ENCODE measurements around the gene LITAF.

The LITAF gene

DNA sequence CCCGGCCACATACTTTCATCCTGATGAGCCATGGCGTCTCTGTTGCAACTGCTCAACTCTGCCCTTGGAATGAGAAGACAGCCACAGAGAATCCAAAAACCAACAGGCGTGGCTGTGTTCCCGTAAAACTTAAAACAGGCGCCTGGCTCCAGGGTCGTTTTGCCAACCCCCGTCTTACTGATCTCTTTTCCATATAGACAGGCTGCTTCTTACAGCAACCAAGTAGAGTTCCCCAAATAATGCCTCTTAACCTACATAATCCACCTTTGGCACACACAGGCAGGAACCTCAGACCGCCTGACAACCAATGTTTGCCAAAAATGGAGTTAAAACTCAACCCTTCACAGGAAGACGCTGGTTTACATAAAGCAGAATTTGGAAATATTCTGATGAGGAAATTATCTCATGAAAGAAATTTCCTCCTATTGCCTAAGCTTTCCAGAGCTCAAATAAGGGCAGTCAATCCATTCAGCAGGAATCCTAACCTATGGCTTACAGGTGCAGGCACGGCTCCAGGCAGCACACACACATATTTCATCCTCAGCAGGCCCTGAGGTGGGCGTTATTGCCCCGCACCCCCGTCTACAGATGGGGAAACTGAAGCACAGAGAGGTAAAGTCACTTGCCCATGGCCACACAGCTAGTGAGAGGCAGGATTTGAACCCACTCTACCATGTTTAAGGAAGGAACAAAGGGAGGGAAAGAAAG is 35.8 kb downstream of the LITAF start:
- DNase-seq (ENCODE audit: low spot score): no peak

DNA sequence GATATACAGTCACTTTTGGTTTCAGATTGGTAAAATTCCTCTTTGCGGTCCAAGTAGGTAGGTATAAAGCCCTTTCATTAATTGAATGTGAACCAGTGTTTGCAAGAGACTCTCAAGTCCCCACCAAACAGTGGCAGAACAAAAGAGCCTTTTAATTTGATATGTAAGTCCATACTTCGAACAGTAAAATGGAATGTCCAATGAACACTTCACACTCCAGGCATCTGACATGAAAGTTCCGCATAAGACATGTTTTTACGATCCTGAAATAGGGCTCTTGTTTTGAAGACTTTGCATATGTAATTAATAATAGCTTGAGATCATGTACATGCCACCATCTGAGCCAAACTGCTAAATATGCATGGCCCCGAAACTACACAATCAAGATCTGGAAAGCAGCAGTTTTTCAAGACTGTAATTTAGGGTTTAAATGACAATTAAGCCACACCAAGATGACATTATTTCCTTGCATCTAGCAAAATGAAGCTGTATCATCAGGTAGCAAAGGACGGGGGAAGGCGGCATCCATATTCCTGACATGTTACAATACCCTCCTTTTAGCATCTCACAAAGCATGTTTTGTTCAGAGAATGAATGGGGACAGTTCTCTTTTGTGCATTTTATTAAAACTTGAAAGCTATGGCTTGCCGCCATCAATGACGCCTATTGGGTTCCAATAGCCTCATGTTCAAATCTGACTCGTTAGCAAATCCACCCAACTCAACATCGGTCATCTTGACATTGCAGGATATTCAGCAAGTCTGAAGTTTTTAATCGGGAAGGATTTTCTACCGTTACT is 39.4 kb downstream of the LITAF start:
- no peak for DNase-seq (ENCODE audit: low spot score)

DNA sequence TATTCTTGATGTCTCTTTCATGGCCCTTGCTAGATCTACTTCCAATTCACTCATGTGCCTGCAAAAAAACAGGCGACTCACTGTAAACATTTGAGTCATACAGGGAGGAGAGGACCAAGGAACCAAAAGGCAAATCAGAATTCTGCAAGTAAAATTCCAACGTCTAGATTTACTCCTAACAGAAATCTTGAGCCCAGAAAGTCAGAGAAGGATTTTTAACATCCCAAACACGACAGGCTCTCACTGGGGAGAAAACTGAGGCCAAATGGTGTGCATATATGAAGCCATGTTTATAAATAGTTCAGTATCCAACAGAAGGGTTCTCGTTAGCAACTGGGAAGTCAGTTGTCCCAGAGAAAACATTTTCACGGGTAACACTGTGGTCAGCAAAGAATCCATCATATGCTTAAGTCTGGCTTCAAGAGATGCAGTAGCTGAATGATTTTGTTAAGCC is 40.1 kb downstream of the LITAF start:
- peak; percentile 44 for DNase-seq (ENCODE audit: low spot score)

DNA sequence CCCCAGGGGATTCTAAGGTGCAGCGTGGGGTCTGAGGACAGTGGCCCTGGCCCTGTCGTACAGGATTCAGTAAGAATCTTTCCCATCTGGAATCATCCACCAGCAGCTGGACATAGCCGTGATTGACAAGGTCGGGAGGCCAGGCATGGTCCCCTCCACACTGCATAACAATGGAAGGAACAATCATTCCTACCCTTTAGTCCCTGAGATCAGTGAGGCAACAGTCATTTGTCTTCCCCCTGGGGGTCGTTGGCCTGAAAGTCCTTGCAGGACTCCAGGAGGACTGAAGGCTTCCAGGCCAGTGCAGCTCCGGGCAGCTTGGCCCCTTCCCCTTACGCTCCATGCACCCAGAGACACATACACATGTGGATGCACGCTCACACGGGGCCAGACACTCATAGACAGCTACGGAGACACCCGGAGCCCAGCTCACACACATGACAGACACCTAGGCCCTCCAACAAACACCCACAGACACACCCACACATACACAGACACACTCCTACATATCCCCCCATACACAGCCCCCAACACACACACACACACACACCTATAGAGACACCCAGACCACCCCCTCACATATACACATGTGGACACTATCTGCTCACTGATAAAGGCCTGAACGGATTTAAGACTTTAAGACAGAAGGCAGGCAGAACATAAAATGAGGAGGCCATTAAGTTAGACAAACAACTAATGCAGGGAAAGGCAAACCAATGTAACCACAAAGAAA is 42.9 kb downstream of the LITAF start:
- DNase-seq (ENCODE audit: low spot score): no peak

DNA sequence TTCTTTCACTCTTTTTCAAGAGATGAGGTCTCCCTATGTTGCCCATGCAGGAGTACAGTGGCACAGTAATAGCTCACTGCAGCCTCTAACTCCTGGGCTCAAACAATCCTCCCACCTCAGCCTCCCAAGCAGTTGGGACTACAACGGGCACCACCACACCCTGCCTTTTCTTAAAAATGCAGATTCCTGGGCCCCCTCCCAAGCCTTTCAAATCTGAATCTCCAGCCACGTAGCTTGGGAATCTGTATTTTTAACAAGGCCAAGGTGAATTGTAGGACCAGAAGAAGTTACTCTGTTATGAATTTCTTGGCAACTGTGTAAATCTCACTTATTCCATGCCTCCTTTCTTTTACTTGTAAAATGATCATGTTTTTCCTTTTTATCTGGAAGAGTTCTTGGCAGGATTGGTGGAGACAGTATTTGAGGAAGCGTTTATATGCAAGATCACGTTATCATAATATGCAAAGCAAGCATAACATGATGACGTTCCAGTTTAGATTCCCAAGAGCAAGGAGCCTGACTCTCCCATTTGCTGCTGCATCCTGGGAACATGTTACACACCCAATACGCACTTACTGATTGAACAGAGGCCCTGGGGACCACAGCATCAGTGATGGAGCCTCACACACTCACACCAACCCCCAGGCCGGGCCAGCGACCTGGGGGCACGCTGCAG is 44.5 kb downstream of the LITAF start:
- no peak for DNase-seq (ENCODE audit: low spot score)

DNA sequence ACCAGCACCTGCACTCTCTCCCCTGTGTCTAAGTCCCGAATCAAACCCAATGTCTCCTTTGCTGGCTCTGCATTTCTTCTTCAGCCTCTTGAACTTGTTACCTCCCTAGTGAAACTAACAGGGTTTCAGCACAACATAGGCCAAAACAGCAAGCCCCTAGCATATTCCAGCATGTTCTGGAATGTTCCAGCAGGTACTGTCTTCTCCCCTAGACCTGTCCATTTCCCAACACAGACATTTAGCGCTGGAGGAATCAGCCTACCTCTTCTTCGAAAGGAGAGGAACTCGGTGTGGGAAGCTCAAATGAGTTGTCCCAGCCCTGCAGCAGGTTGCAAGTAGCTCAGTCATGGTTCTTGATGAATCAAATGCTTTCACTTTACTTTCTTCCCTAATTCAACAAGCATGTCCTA is 47.1 kb downstream of the LITAF start:
- DNase-seq (ENCODE audit: low spot score): no peak

DNA sequence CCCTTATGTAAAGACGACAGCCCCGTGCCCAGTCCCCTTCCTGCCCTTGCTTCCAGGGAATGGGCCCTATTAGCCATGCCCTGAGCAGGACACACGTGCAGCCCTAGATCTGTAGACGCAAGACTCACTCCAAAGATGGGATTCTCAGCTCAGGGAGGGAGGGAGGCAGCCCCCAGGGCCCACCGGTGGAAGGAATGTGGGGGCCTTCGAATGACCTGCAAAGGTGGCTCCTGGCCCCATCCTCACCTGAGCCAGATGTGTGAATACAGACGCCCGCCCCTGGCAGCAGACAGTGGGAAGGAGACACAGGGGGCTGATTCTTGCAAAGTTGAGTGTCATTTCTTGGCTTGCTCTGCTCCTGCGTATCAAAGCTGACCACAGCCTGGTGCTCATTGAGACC is 47.8 kb downstream of the LITAF start:
- DNase-seq (ENCODE audit: low spot score): no peak

DNA sequence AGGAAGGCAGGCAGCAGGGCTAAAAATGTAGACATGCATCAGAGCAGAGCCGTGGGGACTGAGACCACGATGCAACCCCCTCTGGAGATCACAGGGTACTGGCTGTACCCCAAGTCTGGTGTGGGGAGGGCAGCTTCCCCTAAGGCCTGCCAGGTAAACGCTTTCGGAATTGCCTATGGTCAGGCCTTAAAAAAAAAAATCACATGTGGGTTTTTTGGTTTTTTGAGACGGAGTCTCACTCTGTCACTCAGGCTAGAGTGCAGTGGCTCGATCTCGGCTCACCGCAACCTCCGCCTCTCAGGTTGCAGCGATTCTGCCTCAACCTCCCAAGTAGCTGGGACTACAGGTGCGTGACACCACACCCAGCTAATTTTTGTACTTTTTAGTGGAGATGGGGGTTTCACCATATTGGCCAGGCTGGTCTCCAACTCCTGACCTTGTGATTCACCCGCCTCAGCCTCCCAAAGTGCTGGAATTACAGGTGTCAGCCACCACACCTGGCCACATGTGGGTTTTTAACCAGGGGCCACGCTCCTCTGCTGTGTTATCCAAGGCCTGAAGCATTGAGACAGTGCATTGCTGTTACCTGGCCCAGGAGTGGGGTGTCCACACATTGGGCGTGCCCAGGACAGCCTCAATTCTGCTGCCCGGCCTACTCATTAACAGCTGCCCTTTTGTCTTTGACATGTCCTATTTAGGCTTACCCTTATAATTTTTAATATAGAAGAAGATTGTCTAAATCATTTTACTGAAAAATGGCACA is 50.4 kb downstream of the LITAF start:
- no peak for DNase-seq (ENCODE audit: low spot score)

DNA sequence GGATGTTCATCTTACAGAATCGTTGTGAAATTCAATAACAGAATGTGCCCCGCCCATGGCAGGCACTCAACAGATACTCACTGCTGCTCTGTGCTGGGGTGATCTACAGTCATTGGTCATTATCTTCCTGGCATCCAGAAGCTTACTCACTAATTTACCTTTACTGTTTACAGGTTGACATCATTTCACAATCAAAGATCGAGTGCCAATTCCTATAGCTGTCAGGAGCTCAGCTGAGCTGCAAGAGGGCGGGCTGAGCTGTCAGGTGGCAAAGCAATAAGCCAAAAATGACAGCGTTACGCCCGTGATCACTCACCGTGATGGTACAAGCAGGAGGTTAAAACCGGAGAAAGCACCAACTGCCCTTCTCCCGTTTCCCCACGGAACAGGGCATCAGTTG is 51.2 kb downstream of the LITAF start:
- DNase-seq (ENCODE audit: low spot score): no peak

DNA sequence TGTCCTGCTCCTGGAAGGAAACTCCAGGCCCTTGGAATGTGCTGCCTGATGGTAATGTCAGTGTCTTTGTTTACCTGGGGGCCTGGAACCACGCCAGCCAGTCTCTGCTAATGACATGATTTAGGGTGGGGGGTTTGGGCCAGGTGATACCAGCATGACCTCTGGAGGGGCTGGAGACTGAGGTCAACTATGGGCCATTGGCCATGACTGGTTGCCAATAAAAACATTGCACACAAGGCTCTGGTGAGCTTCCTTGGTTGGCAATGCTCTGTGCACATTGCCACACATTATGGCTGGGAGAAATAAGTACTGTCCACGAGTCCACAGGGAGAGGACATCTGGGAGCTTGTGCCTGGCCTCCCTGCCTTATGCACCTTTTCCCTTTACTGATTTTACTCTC is 52.5 kb downstream of the LITAF start:
- no peak for DNase-seq (ENCODE audit: low spot score)

DNA sequence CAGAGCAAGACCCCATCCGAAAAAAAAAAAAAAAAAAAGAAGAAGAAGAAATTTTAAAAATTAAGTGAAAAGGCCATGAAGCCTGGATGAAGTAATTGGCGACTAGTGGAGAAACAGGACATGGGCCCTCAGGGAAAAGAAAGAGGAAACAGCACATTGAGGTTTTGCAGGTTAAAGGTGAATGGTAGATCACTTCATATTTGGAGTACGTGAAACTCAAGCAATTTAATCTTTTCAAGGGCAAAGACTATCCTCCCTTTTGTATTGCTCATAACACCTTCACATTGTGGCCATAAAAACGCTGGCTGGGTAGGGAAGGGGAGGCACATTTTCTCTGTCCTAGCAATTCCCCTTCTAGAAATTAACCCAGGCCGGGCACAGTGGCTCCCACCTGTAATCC is 53.1 kb downstream of the LITAF start:
- no peak for DNase-seq (ENCODE audit: low spot score)

DNA sequence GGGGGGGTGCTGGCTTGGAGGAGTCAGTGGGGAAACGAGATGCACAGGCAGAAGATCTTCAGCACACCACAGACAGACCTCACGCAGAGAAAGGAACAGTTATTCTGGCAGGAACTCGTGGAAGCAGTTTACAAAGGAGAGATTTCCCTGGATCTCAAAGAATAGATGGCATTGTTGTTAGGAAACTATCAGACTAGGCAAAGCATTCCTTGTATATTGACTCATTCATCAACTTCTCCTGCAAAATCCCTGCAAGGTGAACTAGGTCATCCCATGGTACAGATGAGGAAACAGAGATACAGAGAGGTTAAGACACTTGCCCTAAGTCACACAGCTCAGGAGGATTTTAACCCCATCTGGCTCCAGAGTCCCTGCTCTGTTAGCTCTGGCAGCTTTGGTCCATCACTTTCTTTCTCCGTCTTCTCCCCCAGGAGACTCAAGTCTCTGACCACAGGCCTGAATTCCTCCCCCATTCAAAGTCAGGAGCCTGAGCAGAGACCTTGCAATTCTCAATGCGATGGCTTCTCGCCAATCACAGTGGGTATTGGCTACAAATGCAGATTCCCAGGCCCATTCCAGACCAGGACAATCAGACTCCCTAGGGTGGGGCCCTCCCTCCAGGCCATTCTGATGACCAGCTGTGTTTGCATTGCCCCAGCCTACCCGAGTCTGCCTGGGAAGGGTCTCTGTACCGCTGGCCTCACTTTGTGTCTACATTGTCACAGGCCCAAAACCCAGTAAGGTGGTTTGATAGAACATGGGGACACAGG is 56.4 kb downstream of the LITAF start:
- no peak for DNase-seq (ENCODE audit: low spot score)

DNA sequence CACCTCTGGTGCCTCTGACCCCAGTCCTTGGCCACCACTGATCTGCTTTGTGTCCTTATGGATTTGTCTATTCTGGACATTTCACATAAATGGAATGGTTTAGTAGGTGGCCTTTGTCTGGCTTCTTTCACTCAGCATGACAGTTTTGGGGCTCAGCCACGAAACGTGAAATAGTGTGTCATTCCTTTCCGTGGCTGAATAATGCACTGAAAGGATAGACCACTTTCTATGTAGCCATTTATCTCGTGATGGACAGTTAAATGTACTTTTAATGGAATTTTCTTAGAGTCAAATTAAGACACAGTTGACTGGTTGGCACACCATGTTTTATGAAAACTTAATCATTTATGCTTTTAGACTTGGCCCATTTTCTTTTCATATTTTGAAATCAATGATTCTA is 57.4 kb downstream of the LITAF start:
- no peak for DNase-seq (ENCODE audit: low spot score)

DNA sequence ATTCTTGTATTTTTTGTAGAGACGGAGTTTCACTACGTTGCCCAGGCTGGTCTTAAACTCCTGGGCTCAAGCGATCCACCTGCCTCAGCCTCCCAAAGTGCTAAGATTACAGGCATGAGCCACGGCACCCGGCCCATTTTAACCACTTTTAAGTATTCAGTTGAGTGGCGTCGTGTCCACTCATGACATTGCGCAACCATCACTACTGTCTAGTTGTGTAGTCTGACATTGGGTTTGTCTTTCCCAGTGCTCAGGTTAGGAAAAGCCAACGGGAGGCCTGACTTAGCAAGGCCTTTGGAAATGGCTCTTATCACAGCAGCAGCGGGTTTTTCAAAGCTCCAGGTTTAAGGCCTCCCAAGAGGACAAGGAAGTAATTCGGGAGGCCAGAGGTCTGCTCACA is 58.7 kb downstream of the LITAF start:
- no peak for DNase-seq (ENCODE audit: low spot score)

DNA sequence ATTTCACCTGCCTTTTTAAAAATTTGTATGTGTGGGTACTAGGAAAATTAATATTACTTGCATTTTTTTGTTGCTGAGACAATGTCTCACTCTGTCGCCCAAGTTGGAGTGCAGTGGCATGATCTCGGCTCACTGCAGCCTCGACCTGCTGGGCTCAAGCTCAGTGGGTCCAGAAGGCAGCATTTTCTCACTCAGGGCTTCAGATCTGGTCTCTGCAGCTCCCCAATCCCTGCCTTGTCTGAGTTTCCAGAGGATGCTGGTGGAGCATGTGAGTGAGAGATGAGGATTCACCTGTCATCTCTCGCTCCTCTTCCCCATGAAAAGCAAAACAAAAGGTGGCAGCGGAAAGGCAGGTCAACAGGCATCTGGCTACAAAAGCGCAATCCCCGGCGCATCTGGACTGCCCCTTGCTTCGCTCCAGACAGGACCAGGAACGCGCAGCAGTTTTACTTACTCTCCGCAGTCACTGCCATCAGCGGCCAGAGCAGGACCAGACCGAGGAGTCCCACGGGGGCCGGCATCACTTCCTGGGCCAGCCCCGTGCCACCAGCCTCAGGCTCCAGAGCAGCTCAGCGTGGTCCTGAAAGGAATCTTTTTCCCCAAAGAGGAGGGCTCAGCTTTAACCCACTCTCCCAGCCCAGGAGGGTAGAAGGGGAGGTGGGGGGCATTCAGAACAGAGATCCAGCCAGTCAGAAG is 59.9 kb downstream of the LITAF start:
- peak; percentile 38 for DNase-seq (ENCODE audit: low spot score)

DNA sequence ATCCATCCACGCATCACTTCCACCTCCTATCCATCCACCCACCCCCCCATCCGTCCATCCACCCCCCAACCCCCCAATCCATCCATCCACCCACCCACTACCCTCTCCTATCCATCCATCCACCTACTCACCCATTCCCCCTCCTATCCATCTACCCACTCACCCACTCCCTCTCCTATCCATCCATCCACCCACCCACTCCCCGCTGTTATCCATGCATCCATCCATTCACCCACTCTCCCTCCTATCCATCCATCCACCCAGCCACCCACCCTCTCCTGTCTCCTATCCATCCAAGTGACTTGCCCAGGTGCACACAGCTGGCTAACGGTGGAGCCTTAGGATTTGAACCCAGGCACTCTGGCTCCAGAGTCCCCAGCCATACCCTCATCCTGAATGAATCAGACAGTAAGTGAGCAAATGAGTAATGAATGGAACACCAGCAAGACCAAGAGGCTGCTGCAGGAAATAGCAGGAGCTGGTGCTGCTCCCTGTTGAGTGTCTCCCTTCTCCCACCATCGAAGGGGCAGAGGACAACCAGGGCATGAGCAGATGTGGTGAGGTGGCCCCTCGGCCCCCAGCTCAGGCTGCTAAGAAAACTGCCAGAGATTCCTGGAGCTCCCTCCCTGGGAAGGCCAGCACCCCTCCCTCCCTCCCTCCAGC is 62.5 kb downstream of the LITAF start:
- DNase-seq (ENCODE audit: low spot score): peak; percentile 41

DNA sequence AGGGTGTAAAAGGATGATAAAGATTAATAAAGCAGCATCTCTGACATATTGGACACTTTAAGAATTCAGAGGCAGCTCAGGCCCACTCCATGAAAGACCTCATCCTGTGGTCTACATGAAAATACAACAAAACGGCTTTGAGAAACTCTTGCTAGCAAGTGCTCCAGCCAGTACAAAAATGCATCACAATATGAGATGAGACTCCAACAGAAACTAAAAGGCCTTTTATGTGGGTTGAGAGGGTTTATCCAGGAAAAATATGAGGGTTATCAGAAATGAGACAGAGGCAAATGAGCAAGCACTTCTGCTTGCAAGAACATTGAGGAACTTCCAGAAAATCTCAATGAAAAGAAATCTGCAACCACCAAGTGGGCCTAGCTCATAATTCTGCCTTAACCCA is 65.7 kb downstream of the LITAF start:
- DNase-seq (ENCODE audit: low spot score): no peak

DNA sequence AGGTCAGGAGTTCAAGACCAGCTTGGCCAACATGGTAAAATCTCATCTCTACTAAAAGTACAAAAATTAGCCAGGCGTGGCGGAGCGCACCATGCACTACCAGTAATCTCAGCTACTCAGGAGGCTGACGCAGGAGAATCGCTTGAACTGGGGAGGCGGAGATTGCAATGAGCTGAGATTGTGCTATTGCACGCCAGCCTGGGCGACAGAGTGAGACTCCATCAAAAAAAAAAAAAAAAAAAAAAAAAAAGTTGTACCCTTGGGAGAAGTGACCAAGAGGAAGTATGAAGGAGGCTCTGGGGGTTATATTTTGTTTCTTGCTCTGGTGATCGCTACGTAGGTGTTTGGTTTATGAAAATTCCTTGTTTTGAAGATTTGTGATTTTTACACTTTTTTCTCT is 66.3 kb downstream of the LITAF start:
- no peak for DNase-seq (ENCODE audit: low spot score)

DNA sequence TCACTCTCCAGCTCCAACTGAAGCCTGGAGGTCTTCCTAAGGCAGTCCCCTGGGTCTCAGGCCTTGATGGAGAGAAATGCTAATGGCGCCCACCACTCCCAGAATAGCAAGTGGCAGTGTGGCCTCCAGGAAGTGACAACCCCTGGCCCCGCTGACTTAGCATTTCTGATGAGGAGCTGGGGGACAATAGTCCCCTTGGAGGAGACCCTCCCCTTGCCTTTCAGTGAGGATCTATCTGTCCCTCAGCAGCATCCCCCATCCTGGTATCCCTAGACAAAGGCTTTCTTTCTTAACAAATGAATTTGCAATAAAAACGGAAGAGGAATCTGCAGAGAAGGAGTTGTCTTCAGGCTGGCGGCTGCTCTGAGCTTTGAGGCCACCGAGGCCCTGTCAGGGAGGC is 68.8 kb downstream of the LITAF start:
- no peak for DNase-seq (ENCODE audit: low spot score)
